Measurements from ENCODE around the gene CAMP.

Gene CAMP

GRCh38 chr3:48240000-48240963 lies 17.0 kb downstream of the CAMP start:
- peaks cover 3% of the 10 kb centered on the region for H3K36me3 ChIP-seq (ENCODE audit: control insufficient read depth, insufficient read depth, low read length)
- H3K4me3 ChIP-seq (ENCODE audit: low read depth, low read length): peak overlapping the region; percentile 99
- H3K4me1 ChIP-seq (ENCODE audit: control insufficient read depth, insufficient read depth, low read length): peaks cover 18% of the 10 kb centered on the region
- H3K27me3 ChIP-seq (ENCODE audit: control insufficient read depth, insufficient read depth, low read length): no peaks in the 10 kb centered on the region
- peak overlapping the region; percentile 98 for H3K9ac ChIP-seq (ENCODE audit: low read depth, low read length)
- H3K9me3 ChIP-seq (ENCODE audit: control insufficient read depth, insufficient read depth, low read length): no peaks in the 10 kb centered on the region

DNA sequence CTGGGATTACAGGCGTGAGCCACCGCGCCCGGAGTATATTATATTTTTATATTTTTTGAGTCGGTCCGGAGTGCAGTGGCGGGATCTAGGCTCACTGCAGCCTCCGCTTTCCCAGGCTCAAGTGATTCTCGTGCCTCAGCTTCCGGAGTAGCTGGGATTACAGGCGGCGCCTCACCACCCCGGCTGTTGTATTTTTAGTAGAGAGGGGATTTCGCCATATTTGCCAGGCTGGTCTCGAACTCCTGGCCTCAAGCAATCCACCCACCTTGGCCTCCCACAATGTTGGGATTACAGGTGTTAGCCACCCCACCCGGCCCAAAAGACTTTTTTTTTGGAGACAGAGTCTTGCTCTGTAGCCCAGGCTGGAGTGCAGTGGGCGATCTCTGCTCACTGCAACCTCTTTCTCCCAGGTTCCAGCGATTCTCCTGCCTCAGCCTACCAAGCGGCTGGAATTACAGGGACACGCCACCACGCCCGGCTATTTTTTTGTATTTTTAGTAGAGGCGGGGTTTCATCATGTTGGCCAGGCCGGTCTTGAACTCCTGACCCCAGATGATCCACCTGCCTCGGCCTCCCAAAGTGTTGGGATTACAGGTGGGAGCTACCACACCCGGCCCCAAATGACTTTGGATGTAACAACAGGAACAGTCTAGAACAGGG lies 18.6 kb downstream of the CAMP start:
- Histone ChIP-seq H3K4me1 (ENCODE audit: control insufficient read depth, insufficient read depth, low read length) (peaks cover 14% of the 10 kb centered on the region), H3K27me3 (ENCODE audit: control insufficient read depth, insufficient read depth, low read length) (no peaks in the 10 kb centered on the region), H3K9ac (ENCODE audit: low read depth, low read length) (peak overlapping the region; percentile 98), H3K4me3 (ENCODE audit: low read depth, low read length) (peak overlapping the region; percentile 99), H3K36me3 (ENCODE audit: control insufficient read depth, insufficient read depth, low read length) (peaks cover 5% of the 10 kb centered on the region), H3K9me3 (ENCODE audit: control insufficient read depth, insufficient read depth, low read length) (no peaks in the 10 kb centered on the region)

- peak overlapping the region; percentile 9 for H3K9ac ChIP-seq (ENCODE audit: low read depth, low read length)
- peaks cover 5% of the 10 kb centered on the region for H3K36me3 ChIP-seq (ENCODE audit: control insufficient read depth, insufficient read depth, low read length)
- H3K9me3 ChIP-seq (ENCODE audit: control insufficient read depth, insufficient read depth, low read length): no peaks in the 10 kb centered on the region
- H3K4me3 ChIP-seq (ENCODE audit: low read depth, low read length): peak overlapping the region; percentile 46
- no peaks in the 10 kb centered on the region for H3K27me3 ChIP-seq (ENCODE audit: control insufficient read depth, insufficient read depth, low read length)
- H3K4me1 ChIP-seq (ENCODE audit: control insufficient read depth, insufficient read depth, low read length): peaks cover 14% of the 10 kb centered on the region
These were observed 20.6 kb downstream of the CAMP start for GRCh38 chr3:48243886-48244285.

GRCh38 chr3:48244461-48244860 lies 21.2 kb downstream of the CAMP start:
- Histone ChIP-seq H3K4me1 (ENCODE audit: control insufficient read depth, insufficient read depth, low read length) (peaks cover 13% of the 10 kb centered on the region), H3K9me3 (ENCODE audit: control insufficient read depth, insufficient read depth, low read length) (no peaks in the 10 kb centered on the region), H3K9ac (ENCODE audit: low read depth, low read length) (no peak overlapping the region), H3K27me3 (ENCODE audit: control insufficient read depth, insufficient read depth, low read length) (no peaks in the 10 kb centered on the region), H3K4me3 (ENCODE audit: low read depth, low read length) (no peak overlapping the region), H3K36me3 (ENCODE audit: control insufficient read depth, insufficient read depth, low read length) (peaks cover 7% of the 10 kb centered on the region)

- Histone ChIP-seq H3K9ac (ENCODE audit: low read depth, low read length) (no peak overlapping the region), H3K4me3 (ENCODE audit: low read depth, low read length) (no peak overlapping the region), H3K36me3 (ENCODE audit: control insufficient read depth, insufficient read depth, low read length) (peaks cover 14% of the 10 kb centered on the region), H3K9me3 (ENCODE audit: control insufficient read depth, insufficient read depth, low read length) (no peaks in the 10 kb centered on the region), H3K4me1 (ENCODE audit: control insufficient read depth, insufficient read depth, low read length) (peaks cover 9% of the 10 kb centered on the region), H3K27me3 (ENCODE audit: control insufficient read depth, insufficient read depth, low read length) (no peaks in the 10 kb centered on the region)
These were observed 21.8 kb downstream of the CAMP start for GRCh38 chr3:48245136-48245535.

DNA sequence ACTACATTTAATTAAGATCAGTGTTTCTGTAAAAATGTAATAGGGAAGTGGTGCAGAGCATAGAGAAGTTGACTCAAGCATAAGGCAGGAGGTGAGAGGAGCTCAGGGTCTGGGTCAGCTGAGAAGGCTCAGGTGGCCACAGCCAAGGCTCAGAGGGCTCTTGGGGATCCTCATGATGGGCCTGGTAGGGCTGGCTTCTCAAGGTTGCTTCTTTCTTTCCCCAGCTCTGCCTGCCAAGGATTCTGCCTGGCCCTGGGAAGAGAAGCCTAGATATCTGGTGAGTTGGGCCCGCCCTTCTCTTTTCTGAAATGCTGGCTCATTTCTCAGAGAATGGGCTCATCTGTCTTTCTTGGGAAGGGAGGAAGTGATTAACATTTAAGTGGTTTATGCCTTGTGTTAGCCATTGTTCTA lies 24.1 kb downstream of the CAMP start:
- no peak overlapping the region for H3K9ac ChIP-seq (ENCODE audit: low read depth, low read length)

DNA sequence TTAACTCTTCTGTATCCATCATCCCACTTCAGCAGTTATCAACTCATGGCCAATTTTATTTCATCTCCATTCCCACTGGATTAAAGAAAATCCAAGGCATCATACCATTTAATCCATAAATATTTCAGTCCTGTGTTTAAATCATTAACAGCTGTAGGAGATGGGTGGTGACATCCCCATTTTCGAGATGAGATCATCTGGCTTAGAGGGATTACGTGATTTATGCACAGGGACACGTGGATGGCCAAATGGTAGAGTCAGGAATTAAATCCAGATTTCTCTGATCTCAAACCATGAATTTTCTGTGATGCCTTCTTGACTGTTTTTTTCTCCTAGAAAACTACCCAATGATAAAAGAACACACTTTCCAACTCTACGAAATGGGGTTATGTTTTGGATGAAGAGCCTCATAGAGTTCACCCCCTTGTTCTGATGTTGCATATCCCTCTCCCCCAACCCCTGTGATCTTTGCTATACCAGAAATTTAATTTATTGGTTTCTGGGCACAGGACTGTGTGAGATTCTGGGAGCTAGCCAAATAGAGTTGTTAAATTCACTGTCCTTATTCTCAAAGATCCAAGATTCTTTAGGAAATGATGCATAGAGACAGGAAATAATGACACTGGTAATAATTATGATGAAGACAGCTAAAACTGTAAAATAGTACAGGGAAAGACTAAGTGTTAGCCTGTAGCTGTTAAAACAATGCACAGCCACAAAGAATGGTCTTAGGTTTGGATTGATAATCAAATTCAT lies 25.0 kb downstream of the CAMP start:
- Histone ChIP-seq H3K9me3 (ENCODE audit: control insufficient read depth, insufficient read depth, low read length) (no peaks in the 10 kb centered on the region), H3K4me1 (ENCODE audit: control insufficient read depth, insufficient read depth, low read length) (peaks cover 6% of the 10 kb centered on the region), H3K36me3 (ENCODE audit: control insufficient read depth, insufficient read depth, low read length) (peaks cover 25% of the 10 kb centered on the region), H3K4me3 (ENCODE audit: low read depth, low read length) (no peak overlapping the region), H3K9ac (ENCODE audit: low read depth, low read length) (no peak overlapping the region), H3K27me3 (ENCODE audit: control insufficient read depth, insufficient read depth, low read length) (no peaks in the 10 kb centered on the region)

More for the DNA sequence above, 24.1 kb downstream of the CAMP start:
- H3K4me1 ChIP-seq (ENCODE audit: control insufficient read depth, insufficient read depth, low read length): peaks cover 6% of the 10 kb centered on the region
- H3K4me3 ChIP-seq (ENCODE audit: low read depth, low read length): no peak overlapping the region
- no peaks in the 10 kb centered on the region for H3K9me3 ChIP-seq (ENCODE audit: control insufficient read depth, insufficient read depth, low read length)
- H3K36me3 ChIP-seq (ENCODE audit: control insufficient read depth, insufficient read depth, low read length): peaks cover 25% of the 10 kb centered on the region
- no peaks in the 10 kb centered on the region for H3K27me3 ChIP-seq (ENCODE audit: control insufficient read depth, insufficient read depth, low read length)

GRCh38 chr3:48256557-48256956 lies 33.3 kb downstream of the CAMP start:
- Histone ChIP-seq H3K4me3 (ENCODE audit: low read depth, low read length) (no peak overlapping the region), H3K9ac (ENCODE audit: low read depth, low read length) (no peak overlapping the region), H3K27me3 (ENCODE audit: control insufficient read depth, insufficient read depth, low read length) (no peaks in the 10 kb centered on the region), H3K4me1 (ENCODE audit: control insufficient read depth, insufficient read depth, low read length) (no peaks in the 10 kb centered on the region), H3K36me3 (ENCODE audit: control insufficient read depth, insufficient read depth, low read length) (peaks cover 30% of the 10 kb centered on the region), H3K9me3 (ENCODE audit: control insufficient read depth, insufficient read depth, low read length) (no peaks in the 10 kb centered on the region)

- H3K4me3 ChIP-seq (ENCODE audit: low read depth, low read length): no peak overlapping the region
- H3K36me3 ChIP-seq (ENCODE audit: control insufficient read depth, insufficient read depth, low read length): peaks cover 31% of the 10 kb centered on the region
- no peaks in the 10 kb centered on the region for H3K4me1 ChIP-seq (ENCODE audit: control insufficient read depth, insufficient read depth, low read length)
- H3K9ac ChIP-seq (ENCODE audit: low read depth, low read length): no peak overlapping the region
- H3K27me3 ChIP-seq (ENCODE audit: control insufficient read depth, insufficient read depth, low read length): no peaks in the 10 kb centered on the region
- H3K9me3 ChIP-seq (ENCODE audit: control insufficient read depth, insufficient read depth, low read length): no peaks in the 10 kb centered on the region
These were observed 35.2 kb downstream of the CAMP start for GRCh38 chr3:48258530-48258929.

- peaks cover 50% of the 10 kb centered on the region for H3K36me3 ChIP-seq (ENCODE audit: control insufficient read depth, insufficient read depth, low read length)
- H3K27me3 ChIP-seq (ENCODE audit: control insufficient read depth, insufficient read depth, low read length): no peaks in the 10 kb centered on the region
- H3K9ac ChIP-seq (ENCODE audit: low read depth, low read length): no peak overlapping the region
- H3K4me3 ChIP-seq (ENCODE audit: low read depth, low read length): no peak overlapping the region
- no peaks in the 10 kb centered on the region for H3K9me3 ChIP-seq (ENCODE audit: control insufficient read depth, insufficient read depth, low read length)
- H3K4me1 ChIP-seq (ENCODE audit: control insufficient read depth, insufficient read depth, low read length): no peaks in the 10 kb centered on the region
These were observed 44.5 kb downstream of the CAMP start for GRCh38 chr3:48267782-48268181.

DNA sequence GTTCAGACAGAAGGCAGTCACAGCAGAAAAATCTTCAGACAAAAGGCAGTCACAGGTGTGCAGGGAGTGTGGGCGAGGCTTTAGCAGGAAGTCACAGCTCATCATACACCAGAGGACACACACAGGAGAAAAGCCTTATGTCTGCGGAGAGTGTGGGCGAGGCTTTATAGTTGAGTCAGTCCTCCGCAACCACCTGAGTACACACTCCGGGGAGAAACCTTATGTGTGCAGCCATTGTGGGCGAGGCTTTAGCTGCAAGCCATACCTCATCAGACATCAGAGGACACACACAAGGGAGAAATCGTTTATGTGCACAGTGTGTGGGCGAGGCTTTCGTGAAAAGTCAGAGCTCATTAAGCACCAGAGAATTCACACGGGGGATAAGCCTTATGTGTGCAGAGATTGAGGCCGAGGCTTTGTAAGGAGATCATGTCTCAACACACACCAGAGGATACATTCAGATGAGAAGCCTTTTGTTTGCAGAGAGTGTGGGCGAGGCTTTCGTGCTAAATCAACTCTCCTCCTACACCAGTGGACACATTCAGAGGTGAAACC lies 45.2 kb downstream of the CAMP start:
- Histone ChIP-seq H3K4me3 (ENCODE audit: low read depth, low read length) (no peak overlapping the region), H3K4me1 (ENCODE audit: control insufficient read depth, insufficient read depth, low read length) (no peaks in the 10 kb centered on the region), H3K9me3 (ENCODE audit: control insufficient read depth, insufficient read depth, low read length) (no peaks in the 10 kb centered on the region), H3K9ac (ENCODE audit: low read depth, low read length) (no peak overlapping the region), H3K36me3 (ENCODE audit: control insufficient read depth, insufficient read depth, low read length) (peaks cover 50% of the 10 kb centered on the region), H3K27me3 (ENCODE audit: control insufficient read depth, insufficient read depth, low read length) (no peaks in the 10 kb centered on the region)
